ENCODE data around the gene BCAS3. TPM values are rescaled to one million over a fixed set of nuclear protein-coding genes. Genes with fewer than 3 reads are reported as not detected.
"Not testable (repeated sequence)": the region's sequence is repeated elsewhere in the genome, so short reads cannot be mapped to it uniquely, and the experiment has no call there.

Gene BCAS3
- total and polyA plus RNA-seq, 2 experiments from 2014 or later, result 18.0 to 20.2 TPM

- 86 to 93% methylated on average over 2 of the region's 2 CpGs for WGBS, 2 experiments (ENCODE audit: low coverage in 1 of 2, low lambda C conversion rate in 2 of 2, missing lambda C conversion rate in 2 of 2)
- no peaks in the 10 kb centered on the region for H4K20me1 ChIP-seq (ENCODE audit: insufficient read depth)
- no peaks in the 10 kb centered on the region for H3K79me2 ChIP-seq (ENCODE audit: insufficient read depth)
- H3K4me1 ChIP-seq (ENCODE audit: insufficient read depth), result peaks cover 7% of the 10 kb centered on the region; the same call in 1 of the 2 replicates
- in situ Hi-C loops (cut with MboI), result no loop called here
- H3F3A ChIP-seq (ENCODE audit: insufficient read depth), result 0 out of 2 replicates have a peak, but pooled peaks cover 4% of the 10 kb centered on the region
- no peak overlapping the region for H3K4me3 ChIP-seq
- no peak for DNase-seq
- H2AFZ ChIP-seq, result no peak overlapping the region
- no peaks in the 10 kb centered on the region for H3K36me3 ChIP-seq (ENCODE audit: low read depth)
- H3K9ac ChIP-seq, result no peak overlapping the region
- no peak overlapping the region for H3K4me2 ChIP-seq (ENCODE audit: unreplicated experiment)
- no peaks in the 10 kb centered on the region for H3K27me3 ChIP-seq (replicated peaks; ENCODE audit: insufficient read depth)
- no peaks in the 10 kb centered on the region for H3K9me3 ChIP-seq (ENCODE audit: low read depth)
- no peak overlapping the region for H3K27ac ChIP-seq
- no peaks in the 10 kb centered on the region for H3K9me2 ChIP-seq (ENCODE audit: insufficient read depth)
- TF ChIP-seq EZH2 (IDR thresholded peaks at IDR 0.05; ENCODE audit: insufficient read depth, poor library complexity, severe bottlenecking) (no peak), EZH2phosphoT487 (IDR thresholded peaks at IDR 0.05; ENCODE audit: insufficient read depth, low read depth) (no peak)
These were observed 466.5 kb downstream of the BCAS3 start for GRCh38 chr17:61144137-61144536.

GRCh38 chr17:61144617-61145564 is 467.2 kb downstream of the BCAS3 start:
- no peak overlapping the region for H3K27ac ChIP-seq
- H3K4me3 ChIP-seq, result no peak overlapping the region
- no peaks in the 10 kb centered on the region for H3K9me3 ChIP-seq (ENCODE audit: low read depth)
- H3F3A ChIP-seq (ENCODE audit: insufficient read depth), result no peaks in the 10 kb centered on the region
- H3K4me2 ChIP-seq (ENCODE audit: unreplicated experiment), result no peak overlapping the region
- H3K9me2 ChIP-seq (ENCODE audit: insufficient read depth), result no peaks in the 10 kb centered on the region
- no peaks in the 10 kb centered on the region for H3K36me3 ChIP-seq (ENCODE audit: low read depth)
- TF ChIP-seq EZH2phosphoT487 (IDR thresholded peaks at IDR 0.05; ENCODE audit: insufficient read depth, low read depth) (no peak), EZH2 (IDR thresholded peaks at IDR 0.05; ENCODE audit: insufficient read depth, poor library complexity, severe bottlenecking) (no peak)
- in situ Hi-C loops (cut with MboI), result no loop called here
- no peaks in the 10 kb centered on the region for H3K27me3 ChIP-seq (replicated peaks; ENCODE audit: insufficient read depth)
- no peaks in the 10 kb centered on the region for H4K20me1 ChIP-seq (ENCODE audit: insufficient read depth)
- 92 to 93% methylated on average over 11 of the region's 11 CpGs for WGBS, 2 experiments (ENCODE audit: low coverage in 1 of 2, low lambda C conversion rate in 2 of 2, missing lambda C conversion rate in 2 of 2)
- H2AFZ ChIP-seq, result no peak overlapping the region
- no peaks in the 10 kb centered on the region for H3K79me2 ChIP-seq (ENCODE audit: insufficient read depth)
- H3K9ac ChIP-seq, result no peak overlapping the region
- no peak for DNase-seq
- no peaks in the 10 kb centered on the region for H3K4me1 ChIP-seq (ENCODE audit: insufficient read depth)

- in situ Hi-C loops (cut with MboI); H3K79me2 ChIP-seq (ENCODE audit: insufficient read depth); H3K9me2 ChIP-seq (ENCODE audit: insufficient read depth); H3F3A ChIP-seq (ENCODE audit: insufficient read depth); H2AFZ ChIP-seq; H3K27me3 ChIP-seq (replicated peaks; ENCODE audit: insufficient read depth); H3K9me3 ChIP-seq (ENCODE audit: low read depth); H4K20me1 ChIP-seq (ENCODE audit: insufficient read depth); H3K27ac ChIP-seq; H3K36me3 ChIP-seq (ENCODE audit: low read depth); H3K9ac ChIP-seq; H3K4me2 ChIP-seq (ENCODE audit: unreplicated experiment); H3K4me1 ChIP-seq (ENCODE audit: insufficient read depth); H3K4me3 ChIP-seq; DNase-seq: not testable (repeated sequence)
- WGBS, 2 experiments (ENCODE audit: low coverage in 1 of 2, low lambda C conversion rate in 2 of 2, missing lambda C conversion rate in 2 of 2), result 87 to 97% methylated on average over 8 of the region's 8 CpGs
These were observed 469.2 kb downstream of the BCAS3 start for GRCh38 chr17:61146833-61147232.

GRCh38 chr17:61149106-61149825 is 471.6 kb downstream of the BCAS3 start:
- Histone ChIP-seq H3K4me1 (ENCODE audit: insufficient read depth) (no peaks in the 10 kb centered on the region), H3K27me3 (replicated peaks; ENCODE audit: insufficient read depth) (no peaks in the 10 kb centered on the region), H2AFZ (no peak overlapping the region), H3K9me2 (ENCODE audit: insufficient read depth) (no peaks in the 10 kb centered on the region), H3K36me3 (ENCODE audit: low read depth) (no peaks in the 10 kb centered on the region), H4K20me1 (ENCODE audit: insufficient read depth) (no peaks in the 10 kb centered on the region), H3K4me2 (ENCODE audit: unreplicated experiment) (no peak overlapping the region), H3K9ac (no peak overlapping the region), H3K79me2 (ENCODE audit: insufficient read depth) (no peaks in the 10 kb centered on the region), H3K9me3 (ENCODE audit: low read depth) (no peaks in the 10 kb centered on the region), H3K27ac (no peak overlapping the region), H3F3A (ENCODE audit: insufficient read depth) (no peaks in the 10 kb centered on the region), H3K4me3 (no peak overlapping the region)
- in situ Hi-C loops (cut with MboI), result no loop called here
- DNase-seq, result no peak
- TF ChIP-seq EZH2phosphoT487 (IDR thresholded peaks at IDR 0.05; ENCODE audit: insufficient read depth, low read depth), result no peak
- 93 to 96% methylated on average over 6 of the region's 6 CpGs for WGBS, 2 experiments (ENCODE audit: low coverage in 1 of 2, low lambda C conversion rate in 2 of 2, missing lambda C conversion rate in 2 of 2)
